NCI-H1092 (cell line): ENCODE measurements around the gene KCNG3.

ENCODE experiments used
- DNase-seq: peaks from one replicate; lab custom pipeline; 2025; lab: John Stamatoyannopoulos, UW

KCNG3 gene

GRCh38 chr2:42493468-42494354 lies at the start of gene KCNG3:
TSS of gene KCNG3 (minus strand) at chr2:42493982. CDS start at chr2:42493501, 481 bp downstream.
- DNase-seq, result peak; percentile 54

DNA sequence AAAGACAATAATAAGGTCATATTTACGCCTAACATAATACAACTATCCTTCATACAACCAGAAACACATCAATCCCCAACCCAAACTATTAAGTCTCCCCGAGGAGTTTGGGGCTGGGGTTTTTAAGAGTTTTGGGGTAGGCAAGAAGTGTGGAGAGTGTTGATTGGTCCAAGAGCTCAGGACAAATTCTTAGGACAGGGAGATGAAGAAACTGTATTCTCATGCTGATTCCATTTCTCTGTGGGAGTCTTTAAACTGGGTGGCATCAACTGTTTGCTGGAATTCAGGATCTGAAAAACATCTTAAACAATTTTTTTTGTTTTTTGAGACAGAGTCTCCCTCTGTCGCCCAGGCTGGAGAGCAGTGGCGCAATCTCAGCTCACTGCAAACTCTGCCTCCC lies 49.1 kb upstream of the KCNG3 start:
- no peak for DNase-seq

DNA sequence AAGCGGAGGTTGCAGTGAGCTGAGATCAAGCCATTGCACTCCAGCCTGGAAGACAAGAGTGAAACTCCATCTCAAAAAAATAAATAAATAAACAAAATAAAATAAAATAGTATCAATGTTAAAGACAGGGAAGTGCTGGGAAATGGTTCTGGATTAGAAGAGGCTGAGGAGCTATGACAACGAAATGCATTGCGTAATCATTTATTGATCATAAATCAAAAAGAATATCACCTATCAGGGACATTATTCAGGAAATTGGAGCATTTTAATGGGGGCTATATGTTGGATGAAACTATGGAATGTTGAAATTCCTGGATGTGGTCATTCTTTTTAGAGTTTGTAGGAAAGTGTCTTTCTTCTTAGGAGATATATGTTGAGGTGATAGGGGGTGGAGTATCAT lies 43.7 kb upstream of the KCNG3 start:
- DNase-seq, result no peak

GRCh38 chr2:42532397-42532796 lies 38.6 kb upstream of the KCNG3 start:
- DNase-seq, result no peak

- no peak for DNase-seq
These were observed 29.6 kb upstream of the KCNG3 start for GRCh38 chr2:42523341-42523740.

DNA sequence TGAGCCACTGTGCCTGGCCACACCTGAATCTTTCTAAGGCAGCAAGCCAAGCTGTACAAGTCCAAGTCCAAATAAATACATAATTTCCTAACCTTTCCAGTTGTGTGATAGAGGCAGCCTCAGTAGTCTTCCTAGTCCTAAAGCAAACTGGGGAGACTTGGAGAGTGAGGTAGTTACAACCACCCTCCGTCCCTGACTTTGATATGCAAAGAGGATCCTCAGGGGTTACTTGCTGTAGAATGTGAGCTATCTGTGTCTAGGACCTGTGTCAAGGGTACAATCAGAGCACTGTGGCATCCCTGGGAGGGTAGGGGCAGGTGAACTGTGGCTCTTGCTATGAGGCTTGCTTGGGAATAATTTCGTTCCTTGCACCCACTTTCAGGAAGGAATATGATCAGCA lies 28.3 kb upstream of the KCNG3 start:
- no peak for DNase-seq

GRCh38 chr2:42519624-42520023 lies 25.8 kb upstream of the KCNG3 start:
- no peak for DNase-seq

DNA sequence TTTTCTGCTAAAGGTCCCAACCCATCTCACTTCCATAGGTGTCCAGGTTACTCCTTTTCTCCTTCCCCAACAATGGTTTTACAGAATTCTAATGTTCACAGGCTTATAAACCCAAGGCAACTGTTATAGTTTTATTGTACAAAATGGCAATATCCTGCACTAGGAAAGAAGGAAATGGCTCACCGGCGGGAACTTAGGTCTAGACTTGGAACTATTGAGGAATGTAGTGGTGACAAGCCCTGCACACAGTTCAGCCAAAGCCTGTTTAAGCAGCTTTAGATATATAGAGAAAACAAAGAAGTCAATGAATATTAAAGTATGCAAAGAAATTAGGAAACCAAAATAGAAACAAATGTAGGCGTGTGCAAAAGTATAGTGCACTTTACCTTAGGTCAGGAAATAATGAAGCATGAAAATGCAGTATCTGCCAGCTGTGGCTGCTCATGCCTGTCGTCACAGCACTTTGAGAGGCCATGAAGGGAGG lies 22.7 kb upstream of the KCNG3 start:
- no peak for DNase-seq

DNA sequence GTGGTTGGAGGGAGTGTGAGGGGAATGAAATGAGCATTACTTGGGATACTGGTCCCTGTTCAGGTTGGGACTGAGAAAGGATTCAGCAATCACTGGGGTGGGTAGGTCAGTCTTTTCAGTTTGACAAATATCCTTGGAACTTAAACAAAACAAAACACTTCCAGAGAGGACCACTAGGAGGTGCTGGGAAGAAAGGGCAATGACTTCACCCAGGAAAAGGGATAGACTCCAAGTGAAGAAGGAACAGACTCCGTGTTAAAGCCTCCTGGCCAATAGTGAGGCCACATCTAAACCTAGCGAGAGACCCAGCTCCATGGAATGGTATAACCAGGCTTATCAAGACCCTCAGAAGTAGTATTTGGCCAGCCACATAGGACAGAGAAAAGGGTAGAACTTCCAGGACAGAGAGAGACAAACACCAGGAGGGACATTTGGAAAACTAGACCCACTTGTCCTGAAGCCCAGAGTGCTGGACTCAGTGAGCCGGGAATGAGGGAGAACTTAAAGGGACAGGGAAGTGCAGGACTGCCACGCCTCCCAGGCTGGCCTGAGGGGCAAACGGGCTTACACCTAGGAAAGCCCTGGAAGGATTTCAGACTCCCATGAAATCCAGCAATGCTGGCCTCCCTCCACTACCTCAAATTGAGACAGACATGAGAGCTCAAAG lies 19.6 kb upstream of the KCNG3 start:
- DNase-seq, result no peak

DNA sequence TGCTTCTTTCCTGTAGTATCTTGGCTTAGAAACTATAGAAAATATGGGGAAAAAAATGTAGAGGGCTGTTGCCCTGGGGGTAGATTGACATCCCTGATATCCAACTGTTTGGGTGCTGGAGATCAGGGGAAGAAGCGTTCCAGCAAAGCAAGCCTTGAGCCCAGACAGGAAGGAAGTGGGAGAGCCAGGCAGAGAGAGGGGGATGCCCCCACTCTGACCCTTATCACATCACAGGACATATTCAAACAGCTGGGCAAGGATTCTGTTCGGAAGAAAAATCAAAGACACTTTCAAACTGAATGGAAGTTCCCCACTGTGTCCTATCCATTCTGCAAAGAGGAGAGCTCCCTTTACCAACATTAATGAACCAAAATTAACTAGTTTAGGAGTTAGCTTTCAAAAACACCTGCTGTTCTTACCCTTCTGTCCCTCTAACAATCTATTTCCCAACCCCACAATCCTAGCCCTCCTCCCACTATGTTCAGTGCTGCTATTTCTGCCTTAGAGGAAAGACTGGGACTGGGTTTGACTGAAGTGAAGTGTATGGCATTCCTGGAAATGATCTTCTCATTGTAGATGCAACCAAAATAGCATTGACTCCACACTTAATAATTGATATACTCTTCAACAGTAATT lies 16.9 kb upstream of the KCNG3 start:
- DNase-seq, result no peak

- no peak for DNase-seq
These were observed 16.4 kb upstream of the KCNG3 start for GRCh38 chr2:42510191-42510590.

DNA sequence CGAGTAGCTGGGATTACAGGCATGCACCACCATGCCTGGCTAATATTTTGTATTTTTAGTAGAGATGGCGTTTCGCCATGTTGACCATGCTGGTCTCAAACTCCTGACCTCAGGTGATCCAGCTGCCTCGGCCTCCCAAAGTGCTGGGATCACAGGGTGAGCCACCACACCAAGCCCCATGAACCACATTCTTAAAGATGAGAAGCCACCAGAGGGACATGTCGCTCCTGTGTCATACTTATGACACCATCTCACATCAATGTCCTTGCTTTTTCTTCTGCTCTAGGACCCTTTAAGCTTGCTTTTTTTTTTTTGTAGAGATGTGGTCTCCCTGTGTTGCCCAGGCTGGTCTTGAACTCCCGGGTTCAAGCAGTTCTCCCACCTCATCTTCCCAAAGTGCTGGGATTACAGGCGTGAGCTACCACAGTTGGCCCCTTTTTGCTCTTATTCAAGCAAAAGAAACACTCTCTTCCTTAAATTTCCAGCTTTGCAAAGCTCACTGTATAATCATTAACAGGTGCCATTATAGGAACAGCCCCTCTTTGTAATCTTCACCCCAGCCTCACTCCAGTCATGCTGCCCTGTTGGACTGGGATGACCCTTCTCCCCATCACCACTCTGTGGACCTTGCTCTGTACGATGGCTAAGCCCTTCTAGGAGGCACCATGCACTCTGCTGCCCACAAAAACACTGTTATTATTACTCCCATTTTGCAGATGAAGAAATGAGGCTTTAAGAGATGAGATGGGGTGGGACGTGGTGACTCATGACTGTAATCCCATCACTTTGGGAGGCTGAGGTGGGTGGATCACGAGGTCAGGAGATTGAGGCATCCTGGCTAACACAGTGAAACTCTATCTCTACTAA lies 10.8 kb upstream of the KCNG3 start:
- no peak for DNase-seq

DNA sequence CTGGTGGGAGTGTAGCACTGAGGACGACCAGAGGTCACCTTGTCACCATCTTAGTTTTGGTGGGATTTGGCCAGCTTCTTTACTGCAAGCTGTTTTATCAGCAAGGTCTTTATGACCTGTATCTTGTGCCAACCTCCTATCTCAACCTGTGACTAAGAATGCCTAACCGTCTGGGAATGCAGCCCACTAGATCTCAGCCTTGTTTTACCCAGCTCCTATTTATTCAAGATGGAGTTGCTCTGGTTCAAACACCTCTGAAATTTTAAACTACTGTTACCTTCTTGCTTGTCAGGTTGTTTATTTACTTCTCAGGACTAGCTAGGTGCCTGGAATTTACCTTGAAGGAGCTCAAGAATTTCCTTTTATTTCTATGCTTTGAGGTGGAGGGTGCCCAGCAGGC lies 9.5 kb upstream of the KCNG3 start:
- DNase-seq, result no peak

DNA sequence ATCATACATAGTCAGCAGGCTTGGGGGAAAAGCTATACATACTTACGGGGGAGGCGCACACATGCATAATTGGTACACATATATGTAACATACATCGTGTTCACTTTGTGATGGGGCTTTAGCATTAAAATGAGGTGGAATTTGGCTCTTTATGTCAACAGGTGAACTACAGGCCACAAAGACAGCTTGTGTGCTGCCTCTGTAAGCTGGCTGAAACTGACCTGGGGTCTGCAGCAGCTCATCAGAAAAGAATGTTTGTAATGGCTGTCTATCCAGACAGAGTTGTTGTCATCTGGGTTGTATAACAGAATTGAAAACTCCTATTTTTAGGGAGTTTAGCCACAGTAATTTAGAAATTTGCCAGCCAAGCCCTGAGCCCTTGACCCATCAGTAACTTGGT lies 4.7 kb upstream of the KCNG3 start:
- no peak for DNase-seq

DNA sequence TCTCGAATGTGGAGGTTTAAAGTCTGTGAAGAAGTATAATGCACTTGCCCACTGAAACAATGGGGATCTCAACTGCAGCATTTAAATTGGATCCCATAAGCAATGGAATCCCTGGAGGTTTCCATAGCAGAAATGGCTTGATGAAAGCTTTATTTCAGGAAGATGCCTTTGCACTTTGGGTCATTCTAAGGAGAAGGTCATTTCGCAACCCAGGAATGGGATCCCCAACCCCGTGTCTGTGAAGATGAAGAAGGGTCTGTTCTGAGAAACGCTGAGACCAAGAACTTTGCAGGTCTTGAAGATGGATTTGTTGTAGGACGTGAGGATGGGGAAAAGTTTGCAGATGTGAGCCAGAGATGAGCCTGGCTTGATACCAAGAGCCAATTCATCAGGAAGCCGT lies 1.8 kb upstream of the KCNG3 start:
- no peak for DNase-seq

DNA sequence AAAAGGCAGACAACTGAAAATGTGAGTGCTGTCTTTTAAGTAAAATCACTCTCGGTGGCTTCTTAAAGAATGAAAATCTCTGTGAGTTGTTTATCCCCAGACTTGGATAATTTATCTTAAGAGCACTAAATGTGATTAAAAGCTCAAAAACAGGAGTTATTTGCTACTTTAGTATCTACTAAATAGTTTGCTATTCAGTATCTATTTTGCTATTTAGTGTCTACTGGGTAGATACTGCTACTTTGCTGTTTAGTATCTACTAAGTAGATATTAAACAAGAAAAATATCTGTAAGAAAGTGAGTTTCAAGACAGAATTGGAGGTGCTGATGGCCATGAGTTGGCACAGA lies 1.4 kb upstream of the KCNG3 start:
- no peak for DNase-seq

- DNase-seq, result peak; percentile 37
These were observed 812 bp upstream of the KCNG3 start for GRCh38 chr2:42494355-42495233.

DNA sequence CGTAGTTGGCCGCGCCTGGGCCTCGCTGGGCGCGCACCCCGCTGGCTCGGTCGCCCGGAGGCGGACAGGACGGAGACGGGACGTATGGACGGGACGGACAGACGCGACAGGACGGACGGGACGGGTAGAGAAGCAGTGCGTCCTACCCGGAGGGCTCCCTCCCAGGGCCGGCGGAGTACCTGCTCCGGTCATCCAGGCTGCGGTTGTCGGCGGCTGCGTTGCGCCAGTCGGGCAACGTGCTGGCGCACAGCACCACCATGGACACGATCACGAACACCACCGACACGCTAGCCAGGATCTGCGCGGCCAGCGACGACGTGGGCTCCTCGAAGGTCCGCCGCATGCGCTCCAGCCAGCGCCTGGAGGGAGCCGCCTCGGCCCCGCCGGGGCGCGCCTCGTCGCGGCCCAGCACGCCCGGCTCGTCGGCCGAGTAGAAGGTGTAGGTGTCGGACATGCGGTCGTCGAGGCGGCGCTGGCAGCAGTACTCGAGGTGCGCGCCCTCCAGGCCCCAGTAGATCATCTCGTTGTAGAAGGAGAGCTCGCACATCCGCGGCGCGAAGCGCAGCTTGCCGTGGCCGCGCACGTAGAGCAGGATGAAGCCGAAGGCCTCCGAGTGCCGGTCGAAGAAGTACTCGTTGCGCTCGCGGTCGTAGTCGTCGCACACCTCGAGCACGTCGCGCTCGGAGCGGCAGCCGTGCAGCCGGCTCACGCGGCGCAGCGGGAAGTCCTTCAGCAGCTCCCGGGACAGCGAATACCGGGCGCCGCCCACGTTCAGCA lies 903 bp downstream of the KCNG3 start:
- no peak for DNase-seq

DNA sequence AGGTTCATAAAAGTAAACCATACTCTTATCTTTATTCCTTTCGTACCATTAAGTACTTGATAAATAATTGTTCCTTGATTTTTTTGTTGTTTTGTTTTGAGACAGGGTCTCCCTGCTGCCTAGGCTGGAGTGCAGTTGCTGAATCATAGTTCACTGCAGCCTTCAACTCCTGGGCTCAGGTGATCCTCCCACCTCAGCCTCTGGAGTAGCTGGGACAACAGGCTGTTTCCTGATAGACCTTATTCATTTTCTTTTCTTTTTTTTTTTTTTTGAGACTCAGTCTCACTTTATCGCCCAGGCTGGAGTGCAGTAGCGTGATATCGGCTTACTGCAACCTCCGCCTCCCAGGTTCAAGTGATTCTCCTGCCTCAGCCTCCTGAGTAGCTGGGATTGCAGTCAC lies 5.5 kb downstream of the KCNG3 start:
- no peak for DNase-seq
